Measurements from ENCODE around the gene DCK. TPM values are rescaled to one million over a fixed set of nuclear protein-coding genes. Genes with fewer than 3 reads are reported as not detected.
A peak's percentile ranks its signal among the peaks of the same experiment; 100 is the strongest.

DCK gene
- total RNA-seq, 4 donors from 2014 or later, result 6.3 to 17.2 (median 11.8) TPM

- Histone ChIP-seq H3K27ac (no peak overlapping the region), H3K36me3 (no peaks in the 10 kb centered on the region), H3K4me1 (no peaks in the 10 kb centered on the region), H3K27me3 (no peaks in the 10 kb centered on the region), H3K4me3 (no peak overlapping the region), H3K9me3 (no peaks in the 10 kb centered on the region)
- intact Hi-C loops (cut with DNase I; ENCODE audit: low total_unique reads) (no loop called here), in situ Hi-C loops (cut with MboI; ENCODE audit: low sequenced_read_pairs in 4 of 4) (loop anchor here in 2 of 4 donors (25.0 kb wide), 2 partner anchors 297 to 322 kb away; partner anchors contain the start of genes JCHAIN (in 1 of the 2) and UTP3 (in 1 of the 2))
- DNase-seq (no peak), ATAC-seq (no peak)
- TF ChIP-seq POLR2A (IDR thresholded peaks at IDR 0.05), result no peak
- TF ChIP-seq CTCF (IDR thresholded peaks at IDR 0.05 in 4 of 5, conservative IDR thresholded peaks at IDR 0.05 in 1 of 5), result no peak
Measured at GRCh38 chr4:70984106-70984505, 9.3 kb upstream of the DCK start.

GRCh38 chr4:70984589-70984988, 8.9 kb upstream of the DCK start:
- H3K27ac ChIP-seq, result no peak overlapping the region
- ATAC-seq, result no peak
- H3K4me1 ChIP-seq, result no peaks in the 10 kb centered on the region
- H3K27me3 ChIP-seq, result no peaks in the 10 kb centered on the region
- in situ Hi-C loops (cut with MboI; ENCODE audit: low sequenced_read_pairs in 4 of 4) (loop anchor here in 2 of 4 donors (25.0 kb wide), 2 partner anchors 297 to 322 kb away; partner anchors contain the start of genes JCHAIN (in 1 of the 2) and UTP3 (in 1 of the 2)), intact Hi-C loops (cut with DNase I; ENCODE audit: low total_unique reads) (no loop called here)
- no peaks in the 10 kb centered on the region for H3K9me3 ChIP-seq
- no peak overlapping the region for H3K4me3 ChIP-seq
- TF ChIP-seq POLR2A (IDR thresholded peaks at IDR 0.05) (no peak), CTCF (IDR thresholded peaks at IDR 0.05 in 4 of 5, conservative IDR thresholded peaks at IDR 0.05 in 1 of 5) (no peak)
- no peak for DNase-seq
- no peaks in the 10 kb centered on the region for H3K36me3 ChIP-seq

GRCh38 chr4:70991596-70991995, 1.9 kb upstream of the DCK start:
- Histone ChIP-seq H3K27ac (no peak overlapping the region), H3K4me1 (peaks cover 13 to 16% of the 10 kb centered on the region in 2 donors), H3K4me3 (no peak overlapping the region), H3K9me3 (no peaks in the 10 kb centered on the region), H3K36me3 (no peaks in the 10 kb centered on the region), H3K27me3 (no peaks in the 10 kb centered on the region)
- TF ChIP-seq POLR2A (IDR thresholded peaks at IDR 0.05) (no peak), CTCF (IDR thresholded peaks at IDR 0.05 in 4 of 5, conservative IDR thresholded peaks at IDR 0.05 in 1 of 5) (no peak)
- intact Hi-C loops (cut with DNase I; ENCODE audit: low total_unique reads), result loop anchor here (10.0 kb wide), 1 partner anchor 193 kb away; no protein-coding TSS in a partner anchor
- DNase-seq (no peak), ATAC-seq (no peak)
- in situ Hi-C loops (cut with MboI; ENCODE audit: low sequenced_read_pairs in 4 of 4), result loop anchor here in 2 of 4 donors (25.0 kb wide), 2 partner anchors 304 to 329 kb away; partner anchors contain the start of genes JCHAIN (in 1 of the 2) and UTP3 (in 1 of the 2)

- Histone ChIP-seq H3K27me3 (no peaks in the 10 kb centered on the region), H3K4me3 (peak overlapping the region; percentile 83 to 90 (median 87)), H3K9me3 (no peaks in the 10 kb centered on the region), H3K27ac (peak overlapping the region; percentile 82 to 90 (median 88)), H3K4me1 (peaks cover 13 to 16% of the 10 kb centered on the region in 2 donors), H3K36me3 (no peaks in the 10 kb centered on the region)
- ATAC-seq (no peak), DNase-seq (peak in 1 of 2 donors; percentile 23)
- in situ Hi-C loops (cut with MboI; ENCODE audit: low sequenced_read_pairs in 4 of 4), result loop anchor here in 2 of 4 donors (25.0 kb wide), 2 partner anchors 305 to 330 kb away; partner anchors contain the start of genes JCHAIN (in 1 of the 2) and UTP3 (in 1 of the 2)
- TF ChIP-seq POLR2A (IDR thresholded peaks at IDR 0.05) (no peak), CTCF (IDR thresholded peaks at IDR 0.05 in 4 of 5, conservative IDR thresholded peaks at IDR 0.05 in 1 of 5) (no peak)
- intact Hi-C loops (cut with DNase I; ENCODE audit: low total_unique reads), result loop anchor here (2.0 to 10.0 kb wide), 5 partner anchors 16 to 304 kb away; partner anchors contain the start of genes MOB1B and UTP3
Measured at GRCh38 chr4:70992391-70992881, 1.0 kb upstream of the DCK start.
